HCT116 (cell line): Measurements from ENCODE around the gene SERHL2. TPM values are rescaled to one million over a fixed set of nuclear protein-coding genes. Genes with fewer than 3 reads are reported as not detected.
"Not testable (repeated sequence)": the region's sequence is repeated elsewhere in the genome, so short reads cannot be mapped to it uniquely, and the experiment has no call there.

ENCODE experiments used
- ATAC-seq: fragments of 200-7000 bp; cut with Tn5 transposase; 2 replicates; pipeline ENCODE4 v1.9.1; 2020; ENCODE audit warnings: mild to moderate bottlenecking, moderate library complexity
- BruUV-seq: library from RNA; stranded (reverse); fragments of 400-500 nt; replicated peaks from 2 replicates; lab custom pipeline; 2021; lab: Mats Ljungman, UMichigan
- CTCF ChIA-PET: fragments of 300-600 bp; sonication (Branson Sonifier 250); formaldehyde crosslinking; loops from one replicate; lab custom pipeline; 2021; ENCODE audit warnings: antibody characterized with exemption; lab: Charles Lee
- POLR2A ChIA-PET: fragments of 300-600, 350-600 bp; sonication (Branson Sonifier 250); formaldehyde crosslinking; loops from one replicate; lab custom pipeline; 2021; ENCODE audit warnings: antibody characterized with exemption; lab: Charles Lee
- RAD21 ChIA-PET, 2 experiments: fragments of 300-600 bp; sonication (Branson Sonifier 250); formaldehyde crosslinking; loops; one replicate each; lab custom pipeline; 2023; ENCODE audit warnings: low total read pairs in 2 of 2; ENCODE audit not compliant: uncharacterized antibody in 2 of 2, unreplicated experiment in 2 of 2, low non-redundant PET in 1 of 2; lab: Charles Lee
- DNase-seq: peaks from one replicate; pipeline ENCODE4 v3.0.0-alpha.2; 2010; ENCODE audit warnings: low read depth, low spot score
- H2AFZ ChIP-seq: fragments of 200-600 bp; shearing (Covaris generic), sonication (generic); 2 replicates; pipeline ENCODE4 v1.6.1; 2017; ENCODE audit warnings: low read depth, mixed run types, mixed read lengths, antibody characterized with exemption, low read length; ENCODE audit not compliant: poor library complexity, severe bottlenecking
- H3K27ac ChIP-seq: 2 replicates; pipeline ENCODE4 v1.5.1; 2012; ENCODE audit warnings: low read depth, low read length
- H3K27me3 ChIP-seq: fragments of 200-600 bp; sonication (generic); 2 replicates; pipeline ENCODE4 v1.6.1; 2016; ENCODE audit warnings: mixed run types, low read length, mixed read lengths; ENCODE audit not compliant: insufficient read depth
- H3K36me3 ChIP-seq, 2 experiments: fragments of 200-500 bp in 1 of 2; fragments of 200-600 bp in 1 of 2; sonication (Bioruptor generic) in 1 of 2; sonication (generic) in 1 of 2; 2 replicates each; pipeline versions ENCODE4 v1.5.1 to v1.6.1; 2014 to 2016; ENCODE audit warnings: low read length in 2 of 2, inconsistent platforms in 1 of 2, mixed read lengths in 1 of 2, mixed run types in 1 of 2; ENCODE audit not compliant: insufficient read depth in 2 of 2, control insufficient read depth in 1 of 2
- H3K4me1 ChIP-seq, 2 experiments: fragments of 200-600 bp in 1 of 2; sonication (generic) in 1 of 2; 2 replicates each; pipeline versions ENCODE4 v1.5.1 to v1.6.1; 2012 to 2017; ENCODE audit warnings: low read length in 2 of 2, inconsistent platforms in 1 of 2, mild to moderate bottlenecking in 1 of 2, mixed read lengths in 1 of 2, mixed run types in 1 of 2, moderate library complexity in 1 of 2; ENCODE audit not compliant: insufficient read depth in 2 of 2, control insufficient read depth in 1 of 2
- H3K4me2 ChIP-seq: fragments of 200-600 bp; sonication (generic); 2 replicates; pipeline ENCODE4 v1.6.1; 2017; ENCODE audit warnings: mixed run types, low read length, mixed read lengths
- H3K4me3 ChIP-seq, 2 experiments: fragments of 200-600 bp in 1 of 2; sonication (generic) in 1 of 2; replicated peaks in 1 of 2; 2 replicates each; pipeline ENCODE4 v1.5.1; 2011 to 2016; ENCODE audit warnings: low read length in 2 of 2, control low read depth in 1 of 2, low read depth in 1 of 2, mild to moderate bottlenecking in 1 of 2, mixed read lengths in 1 of 2, mixed run types in 1 of 2
- H3K79me2 ChIP-seq: fragments of 200-600 bp; sonication (generic); 2 replicates; pipeline ENCODE4 v1.6.1; 2017; ENCODE audit warnings: mild to moderate bottlenecking, mixed run types, low read length, moderate library complexity, mixed read lengths; ENCODE audit not compliant: insufficient read depth
- H3K9ac ChIP-seq: fragments of 200-600 bp; sonication (generic); 2 replicates; pipeline ENCODE4 v1.6.1; 2016; ENCODE audit warnings: low read length, mixed read lengths
- H3K9me2 ChIP-seq: fragments of 200-600 bp; sonication (generic), shearing (Covaris generic); 2 replicates; pipeline ENCODE4 v1.6.1; 2017; ENCODE audit warnings: mixed run types, mild to moderate bottlenecking, moderate library complexity; ENCODE audit not compliant: insufficient read depth
- H3K9me3 ChIP-seq, 2 experiments: fragments of 200-500 bp in 1 of 2; fragments of 200-600 bp in 1 of 2; sonication (Bioruptor generic) in 1 of 2; sonication (generic) in 1 of 2; 2 replicates each; pipeline ENCODE4 v1.6.1; 2014 to 2017; ENCODE audit warnings: low read length in 2 of 2, mixed read lengths in 2 of 2, inconsistent platforms in 1 of 2, low read depth in 1 of 2, mild to moderate bottlenecking in 1 of 2, mixed run types in 1 of 2, moderate library complexity in 1 of 2; ENCODE audit not compliant: control insufficient read depth in 1 of 2, insufficient read depth in 1 of 2
- H4K20me1 ChIP-seq: fragments of 200-600 bp; sonication (generic), shearing (Covaris generic); 2 replicates; pipeline ENCODE4 v1.6.1; 2017; ENCODE audit warnings: mixed run types, mild to moderate bottlenecking, moderate library complexity; ENCODE audit not compliant: insufficient read depth
- CBX3 ChIP-seq: IDR thresholded peaks from 2 replicates; pipeline ENCODE4 v1.6.1; 2012; ENCODE audit warnings: low read depth
- CEBPB ChIP-seq: IDR thresholded peaks from 2 replicates; pipeline ENCODE4 v1.6.1; 2012; ENCODE audit warnings: low read depth
- EGR1 ChIP-seq: IDR thresholded peaks from 2 replicates; pipeline ENCODE4 v1.6.1; 2012; ENCODE audit warnings: low read depth
- EZH2 ChIP-seq: fragments of 200-600 bp; sonication (generic); IDR thresholded peaks from 2 replicates; pipeline ENCODE4 v1.6.1; 2017; ENCODE audit warnings: antibody characterized with exemption, mixed run types
- JUND ChIP-seq: IDR thresholded peaks from 2 replicates; pipeline ENCODE4 v1.6.1; 2012
- MAX ChIP-seq: IDR thresholded peaks from 2 replicates; pipeline ENCODE4 v1.6.1; 2012
- YY1 ChIP-seq: IDR thresholded peaks from 2 replicates; pipeline ENCODE4 v1.6.1; 2011; ENCODE audit warnings: low read length, low read depth, moderate library complexity, mild to moderate bottlenecking; ENCODE audit not compliant: insufficient replicate concordance; ENCODE audit errors: extremely low read depth
- intact Hi-C: fragments of 100-400 bp; cut with micrococcal nuclease; formaldehyde crosslinking; loops from 2 replicates; pipeline ENCODE4 v1.10.0; 2022
- total RNA-seq: library from RNA; stranded (reverse); gene quantifications from one replicate; pipeline ENCODE4 v1.2.1, GENCODE V29; 2021; ENCODE audit not compliant: unreplicated experiment
- TF ChIP-seq, protein P1 (sequence below): IDR thresholded peaks from 2 replicates; pipeline ENCODE4 v1.6.1; 2012; ENCODE audit warnings: low read depth
- TF ChIP-seq, protein P2 (sequence below): IDR thresholded peaks from 2 replicates; pipeline ENCODE4 v1.6.1; 2012

Gene SERHL2
- total RNA-seq, 1 experiment from 2014 or later, result not detected

DNA sequence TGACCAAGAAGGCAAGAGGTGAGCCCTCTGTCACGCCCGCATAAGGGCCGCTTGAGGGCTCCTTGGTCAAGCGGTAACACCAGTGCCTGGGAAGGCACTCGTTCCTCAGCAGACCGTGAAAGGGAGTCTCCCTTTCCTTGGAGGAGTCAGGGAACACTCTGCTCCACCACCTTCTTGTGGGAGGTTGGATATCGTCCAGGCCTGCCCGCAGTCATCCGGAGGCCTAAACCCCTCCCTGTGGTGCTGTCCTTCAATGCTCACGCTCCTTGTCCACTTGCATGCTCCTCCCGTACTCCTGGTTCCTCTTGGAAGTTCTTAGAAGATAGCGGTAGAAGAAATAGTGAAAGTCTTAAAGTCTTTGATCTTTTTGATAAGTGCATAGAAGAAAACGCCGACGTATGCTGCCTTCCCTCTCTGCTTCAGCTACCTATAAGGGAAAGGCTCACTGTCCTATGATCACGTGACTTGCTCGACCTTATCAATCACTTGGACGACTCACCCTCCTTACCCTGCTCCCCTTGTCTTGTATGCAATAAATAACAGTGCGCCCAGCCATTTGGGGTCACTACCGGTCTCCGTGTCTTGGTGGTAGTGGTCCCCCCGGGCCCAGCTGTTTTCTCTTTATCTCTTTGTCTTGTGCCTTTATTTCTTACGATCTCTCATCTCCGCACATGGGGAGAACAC, 22.2 kb upstream of the SERHL2 start:
- H3K36me3 ChIP-seq, H3K4me2 ChIP-seq, H2AFZ ChIP-seq, H4K20me1 ChIP-seq, H3K27ac ChIP-seq, DNase-seq, POLR2A ChIA-PET, H3K9me2 ChIP-seq, ATAC-seq, H3K27me3 ChIP-seq, H3K9me3 ChIP-seq, H3K4me3 ChIP-seq, BruUV-seq, H3K9ac ChIP-seq, H3K79me2 ChIP-seq, RAD21 ChIA-PET, H3K4me1 ChIP-seq: not testable (repeated sequence)
- CTCF ChIA-PET, result interaction anchor here (0.7 kb wide), 1 partner anchor 9 kb away, joined by 3 read pairs; no protein-coding TSS in a partner anchor
- intact Hi-C loops, result loop anchor here (2.0 kb wide), 1 partner anchor 81 kb away; no protein-coding TSS in a partner anchor

- ChIA-PET CTCF (no interaction called here), POLR2A (no interaction called here), RAD21 (no interaction called here)
- H3K4me1 ChIP-seq, result peaks cover 0 to 13% of the 10 kb centered on the region in 2 experiments; a peak in 3 of 4 replicates
- H3K79me2 ChIP-seq, result no peaks in the 10 kb centered on the region
- H3K9ac ChIP-seq, result no peak overlapping the region
- no TSS peak for BruUV-seq
- no peaks in the 10 kb centered on the region for H4K20me1 ChIP-seq
- no peak for TF ChIP-seq EGR1
- TF ChIP-seq CEBPB, result no peak
- TF ChIP-seq, protein P1, sequence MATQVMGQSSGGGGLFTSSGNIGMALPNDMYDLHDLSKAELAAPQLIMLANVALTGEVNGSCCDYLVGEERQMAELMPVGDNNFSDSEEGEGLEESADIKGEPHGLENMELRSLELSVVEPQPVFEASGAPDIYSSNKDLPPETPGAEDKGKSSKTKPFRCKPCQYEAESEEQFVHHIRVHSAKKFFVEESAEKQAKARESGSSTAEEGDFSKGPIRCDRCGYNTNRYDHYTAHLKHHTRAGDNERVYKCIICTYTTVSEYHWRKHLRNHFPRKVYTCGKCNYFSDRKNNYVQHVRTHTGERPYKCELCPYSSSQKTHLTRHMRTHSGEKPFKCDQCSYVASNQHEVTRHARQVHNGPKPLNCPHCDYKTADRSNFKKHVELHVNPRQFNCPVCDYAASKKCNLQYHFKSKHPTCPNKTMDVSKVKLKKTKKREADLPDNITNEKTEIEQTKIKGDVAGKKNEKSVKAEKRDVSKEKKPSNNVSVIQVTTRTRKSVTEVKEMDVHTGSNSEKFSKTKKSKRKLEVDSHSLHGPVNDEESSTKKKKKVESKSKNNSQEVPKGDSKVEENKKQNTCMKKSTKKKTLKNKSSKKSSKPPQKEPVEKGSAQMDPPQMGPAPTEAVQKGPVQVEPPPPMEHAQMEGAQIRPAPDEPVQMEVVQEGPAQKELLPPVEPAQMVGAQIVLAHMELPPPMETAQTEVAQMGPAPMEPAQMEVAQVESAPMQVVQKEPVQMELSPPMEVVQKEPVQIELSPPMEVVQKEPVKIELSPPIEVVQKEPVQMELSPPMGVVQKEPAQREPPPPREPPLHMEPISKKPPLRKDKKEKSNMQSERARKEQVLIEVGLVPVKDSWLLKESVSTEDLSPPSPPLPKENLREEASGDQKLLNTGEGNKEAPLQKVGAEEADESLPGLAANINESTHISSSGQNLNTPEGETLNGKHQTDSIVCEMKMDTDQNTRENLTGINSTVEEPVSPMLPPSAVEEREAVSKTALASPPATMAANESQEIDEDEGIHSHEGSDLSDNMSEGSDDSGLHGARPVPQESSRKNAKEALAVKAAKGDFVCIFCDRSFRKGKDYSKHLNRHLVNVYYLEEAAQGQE, result no peak
- TF ChIP-seq JUND, result no peak
- no peak for TF ChIP-seq CBX3
- no peak for TF ChIP-seq MAX
- TF ChIP-seq YY1, result no peak
- no peak for TF ChIP-seq EZH2
- TF ChIP-seq, protein P2, sequence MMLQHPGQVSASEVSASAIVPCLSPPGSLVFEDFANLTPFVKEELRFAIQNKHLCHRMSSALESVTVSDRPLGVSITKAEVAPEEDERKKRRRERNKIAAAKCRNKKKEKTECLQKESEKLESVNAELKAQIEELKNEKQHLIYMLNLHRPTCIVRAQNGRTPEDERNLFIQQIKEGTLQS, result no peak
- ATAC-seq (no peak), DNase-seq (no peak)
- no peaks in the 10 kb centered on the region for H3K9me3 ChIP-seq
- no peak overlapping the region for H2AFZ ChIP-seq
- H3K27me3 ChIP-seq, result no peaks in the 10 kb centered on the region
- H3K27ac ChIP-seq, result no peak overlapping the region
- H3K4me2 ChIP-seq, result 0 out of 2 replicates have a peak overlapping the region, but pooled peaks have one; percentile 37
- no peak overlapping the region for H3K4me3 ChIP-seq
- intact Hi-C loops, result loop anchor here (2.0 kb wide), 1 partner anchor 79 kb away; no protein-coding TSS in a partner anchor
- H3K9me2 ChIP-seq, result no peaks in the 10 kb centered on the region
- no peaks in the 10 kb centered on the region for H3K36me3 ChIP-seq
These were observed 20.1 kb upstream of the SERHL2 start for GRCh38 chr22:42533638-42533977.

GRCh38 chr22:42535082-42535731, 18.5 kb upstream of the SERHL2 start:
- POLR2A ChIA-PET, H3K9ac ChIP-seq, H3K27me3 ChIP-seq, CTCF ChIA-PET, H3K36me3 ChIP-seq, H2AFZ ChIP-seq, H3K4me2 ChIP-seq, H4K20me1 ChIP-seq, H3K9me3 ChIP-seq, H3K9me2 ChIP-seq, H3K4me3 ChIP-seq, H3K27ac ChIP-seq, DNase-seq, ATAC-seq, RAD21 ChIA-PET, H3K79me2 ChIP-seq, BruUV-seq, intact Hi-C loops: not testable (repeated sequence)
- peaks cover 0 to 18% of the 10 kb centered on the region in 2 experiments; a peak in 3 of 4 replicates for H3K4me1 ChIP-seq
